Mesenteric fat pad (tissue), 1 donor: ENCODE measurements around the gene MTCL1. TPM values are rescaled to one million over a fixed set of nuclear protein-coding genes. Genes with fewer than 3 reads are reported as not detected.

Source experiments
- DNase-seq: peaks from one replicate; pipeline ENCODE4 v3.0.0-alpha.2; 2020; ENCODE audit warnings: low spot score
- total RNA-seq: library from RNA; stranded (reverse); fragmentation: NEBNext Ultra II Directional; extraction: Animal tissue kit (Norgen Biotek cat#: 25700); gene quantifications from one replicate; pipeline ENCODE4 v1.2.1, GENCODE V29; 2021
- donor health status: DM: yes; HTN: yes; CAD: no.

The MTCL1 gene
- total RNA-seq, 1 donor from 2014 or later = 2.3 TPM

GRCh38 chr18:8806100-8806797 is 100.9 kb downstream of the MTCL1 start:
- no peak for DNase-seq

GRCh38 chr18:8806798-8807487 is 101.6 kb downstream of the MTCL1 start:
- no peak for DNase-seq

GRCh38 chr18:8807488-8807805 is 102.1 kb downstream of the MTCL1 start:
- DNase-seq = no peak

DNA sequence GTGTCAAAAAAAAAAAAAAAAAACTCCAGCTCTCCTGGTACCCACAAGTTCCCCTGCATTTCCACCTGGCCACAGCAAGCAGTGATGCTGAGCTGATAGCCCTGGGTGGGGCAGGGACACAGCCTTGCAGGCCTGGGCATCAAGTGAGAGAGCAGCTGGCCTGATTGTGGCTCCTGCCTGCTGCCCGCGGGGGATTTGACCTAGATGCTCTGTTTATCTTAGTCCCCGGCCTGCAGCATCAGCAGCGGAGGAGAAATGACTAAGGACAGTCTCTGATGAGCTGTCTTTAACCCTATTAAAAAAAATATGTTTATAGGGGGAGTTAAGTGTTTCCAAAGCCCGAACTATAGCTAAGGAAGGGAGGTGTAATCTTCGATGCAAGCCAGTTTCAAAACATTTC is 102.6 kb downstream of the MTCL1 start:
- DNase-seq = no peak

DNA sequence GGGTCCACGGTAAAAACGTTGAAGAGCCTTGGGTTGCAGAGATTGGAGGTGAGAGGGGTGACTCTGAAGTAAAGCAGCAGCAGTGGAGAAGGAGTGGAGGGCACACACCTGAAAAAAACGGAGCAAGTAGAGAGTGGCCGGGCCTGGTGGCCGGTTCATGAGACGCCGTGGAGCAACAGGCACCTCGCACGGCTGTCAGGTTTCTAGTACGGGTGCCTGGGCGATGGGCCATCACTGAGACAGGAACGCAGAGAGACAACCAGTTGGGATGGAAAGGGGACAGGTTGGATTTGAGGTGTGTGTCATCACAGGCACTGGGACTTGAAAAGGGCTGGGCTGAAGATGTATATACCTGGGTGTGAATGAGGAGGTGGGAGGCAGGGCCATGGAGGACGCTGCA is 104.2 kb downstream of the MTCL1 start:
- no peak for DNase-seq

DNA sequence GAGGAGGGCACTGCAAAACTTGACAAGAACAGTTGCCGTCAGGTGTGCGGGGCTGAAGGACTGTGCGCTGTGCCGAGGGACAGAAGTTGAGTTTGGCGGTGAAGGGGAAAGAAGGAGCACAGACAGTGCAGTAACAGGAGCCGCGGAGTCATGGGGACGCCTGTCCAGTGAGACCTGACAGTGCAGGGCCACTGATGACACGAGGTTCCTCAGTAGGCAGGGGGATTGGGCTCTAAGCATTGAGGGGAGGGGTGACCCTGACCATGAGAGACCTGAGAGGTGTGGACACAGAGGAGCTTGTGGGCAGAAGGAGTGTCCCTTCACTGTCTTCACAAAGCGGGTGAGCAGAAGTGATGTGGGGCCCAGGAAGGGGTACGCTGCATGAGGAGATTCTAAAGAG is 104.8 kb downstream of the MTCL1 start:
- no peak for DNase-seq

GRCh38 chr18:8811115-8811514 is 105.8 kb downstream of the MTCL1 start:
- DNase-seq = no peak

GRCh38 chr18:8812631-8813030 is 107.3 kb downstream of the MTCL1 start:
- DNase-seq = no peak

GRCh38 chr18:8813611-8814010 is 108.3 kb downstream of the MTCL1 start:
- DNase-seq = no peak

DNA sequence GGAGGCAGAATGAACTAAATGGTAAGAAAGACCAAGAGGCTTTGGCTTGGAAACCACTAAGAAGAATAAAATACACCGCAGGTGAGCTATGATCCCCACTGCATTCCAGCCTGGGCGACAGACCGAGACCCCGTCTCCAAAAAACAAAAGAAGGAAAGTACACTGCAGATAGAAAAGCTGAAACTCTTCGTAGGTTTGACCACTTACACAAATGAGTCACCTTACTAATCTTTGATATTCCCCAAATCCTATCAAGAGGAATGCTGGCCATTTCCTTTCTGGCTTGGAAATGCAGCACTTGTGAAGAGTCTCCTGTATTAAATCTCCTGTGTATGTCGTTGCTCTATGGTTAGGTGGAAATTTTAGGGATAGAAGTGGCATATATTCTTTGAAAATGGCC is 108.8 kb downstream of the MTCL1 start:
- no peak for DNase-seq

DNA sequence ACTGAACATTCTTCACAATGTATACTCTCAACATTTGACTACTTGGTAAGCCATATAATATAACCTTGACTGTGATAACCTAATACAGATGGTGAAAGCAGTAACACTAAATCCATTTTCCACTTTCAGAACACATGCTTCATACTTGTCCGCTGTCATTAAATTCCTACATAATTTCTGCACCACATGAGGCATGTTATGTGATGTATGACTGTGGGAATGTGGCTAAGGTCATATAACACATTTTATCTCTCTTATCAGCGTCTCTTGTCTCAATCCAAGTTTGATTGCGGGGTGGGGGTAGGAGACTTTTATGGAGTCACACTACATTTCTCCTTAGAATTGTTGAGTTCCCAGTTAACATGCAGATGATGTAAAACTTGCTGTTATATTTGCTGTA is 110.9 kb downstream of the MTCL1 start:
- no peak for DNase-seq

GRCh38 chr18:8816816-8817215 is 111.5 kb downstream of the MTCL1 start:
- DNase-seq = no peak

DNA sequence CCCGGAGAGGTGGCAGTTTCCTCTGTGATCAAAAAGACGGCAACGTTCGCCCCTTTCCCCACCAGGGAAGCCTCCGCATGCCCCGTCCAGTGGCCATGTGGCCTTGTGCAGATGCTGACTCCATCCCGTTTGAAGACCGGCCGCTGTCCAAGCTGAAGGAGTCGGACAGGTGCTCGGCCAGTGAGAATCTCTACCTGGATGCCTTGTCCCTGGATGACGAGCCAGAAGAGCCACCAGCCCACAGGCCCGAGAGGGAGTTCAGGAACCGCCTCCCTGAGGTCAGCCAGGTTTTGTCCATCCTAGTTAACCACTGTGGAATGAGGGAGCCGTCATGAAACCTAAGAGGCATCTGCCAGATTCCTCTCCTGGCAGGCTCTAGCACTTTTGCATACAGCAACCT is 113.6 kb downstream of the MTCL1 start:
- DNase-seq = no peak

- no peak for DNase-seq
Measured at GRCh38 chr18:8820396-8821082, 115.2 kb downstream of the MTCL1 start.

- no peak for DNase-seq
Measured at GRCh38 chr18:8821083-8821465, 115.7 kb downstream of the MTCL1 start.

- DNase-seq = no peak
Measured at GRCh38 chr18:8821531-8821930, 116.2 kb downstream of the MTCL1 start.

DNA sequence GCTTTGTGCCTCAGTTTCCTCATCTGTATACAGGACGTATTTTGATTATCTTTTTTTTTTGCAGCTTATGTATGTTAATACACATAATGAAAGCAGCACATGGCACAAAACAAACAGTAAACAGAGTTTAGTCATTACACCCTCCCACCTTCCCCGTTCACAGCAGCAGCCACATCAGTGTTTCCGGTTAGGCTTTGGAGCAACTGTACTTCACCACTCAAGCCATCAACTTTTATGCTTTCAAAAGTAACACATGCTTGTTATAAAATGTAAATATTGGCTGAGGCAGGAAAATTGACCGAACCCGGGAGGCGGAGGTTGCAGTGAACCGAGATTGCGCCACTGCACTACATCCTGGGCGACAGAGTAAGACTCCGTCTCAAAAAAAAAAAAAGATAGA is 117.3 kb downstream of the MTCL1 start:
- DNase-seq = no peak

DNA sequence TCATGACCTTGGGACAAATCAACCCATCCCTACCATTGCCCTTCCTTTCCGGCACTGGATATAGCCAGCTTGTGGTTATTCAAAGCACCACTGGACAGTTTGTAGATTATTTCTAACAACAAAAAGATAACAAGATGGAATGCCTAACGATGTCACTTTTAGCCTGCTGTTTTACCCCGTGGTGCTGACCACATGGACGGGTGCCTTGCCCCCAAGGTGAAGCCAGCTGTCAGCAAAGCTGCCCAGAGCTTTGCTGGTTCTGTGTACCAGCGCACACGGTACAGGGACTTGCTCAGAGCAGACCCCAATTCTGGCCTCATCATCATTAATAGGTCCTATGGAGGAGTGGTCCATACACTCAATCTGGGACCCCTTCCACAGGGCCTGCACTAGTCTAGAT is 118.2 kb downstream of the MTCL1 start:
- DNase-seq = no peak

DNA sequence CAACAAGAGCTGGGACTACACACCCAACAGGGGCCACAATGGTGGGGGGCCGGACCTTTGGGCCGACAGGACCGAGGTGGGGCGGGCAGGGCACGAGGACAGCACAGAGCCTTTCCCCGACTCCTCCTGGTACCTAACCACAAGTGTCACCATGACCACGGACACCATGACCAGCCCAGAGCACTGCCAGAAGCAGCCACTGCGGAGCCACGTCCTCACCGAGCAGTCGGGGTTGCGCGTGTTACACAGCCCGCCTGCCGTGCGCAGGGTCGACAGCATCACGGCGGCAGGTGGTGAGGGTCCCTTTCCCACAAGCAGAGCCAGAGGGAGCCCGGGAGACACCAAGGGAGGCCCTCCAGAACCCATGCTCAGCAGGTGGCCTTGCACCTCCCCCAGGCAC is 119.5 kb downstream of the MTCL1 start:
- DNase-seq = no peak

- no peak for DNase-seq
Measured at GRCh38 chr18:8825273-8825672, 119.9 kb downstream of the MTCL1 start.

GRCh38 chr18:8825729-8826375 is 120.5 kb downstream of the MTCL1 start:
- DNase-seq = no peak

- DNase-seq = no peak
Measured at GRCh38 chr18:8826514-8826913, 121.2 kb downstream of the MTCL1 start.
